IMR-90 (cell line): ENCODE measurements around the gene ZFHX3. TPM values are rescaled to one million over a fixed set of nuclear protein-coding genes. Genes with fewer than 3 reads are reported as not detected.

Experiments
- ATAC-seq: fragments of 200-7000 bp; cut with Tn5 transposase; 2 replicates; pipeline ENCODE4 v1.9.1; 2020; ENCODE audit warnings: low read depth, mild to moderate bottlenecking, moderate library complexity
- BruUV-seq: library from RNA; stranded (reverse); fragments of 400-500 nt; replicated peaks from 2 replicates; lab custom pipeline; 2021; lab: Mats Ljungman, UMichigan
- CTCF ChIA-PET: fragments of 300-600 bp; formaldehyde crosslinking; extraction: SDS; loops from one replicate; lab custom pipeline; 2021; ENCODE audit warnings: antibody characterized with exemption; lab: Yijun Ruan, JAX
- POLR2A ChIA-PET: fragments of 300-600 bp; sonication (Branson Sonifier 250); formaldehyde crosslinking; loops from one replicate; lab custom pipeline; 2022; ENCODE audit warnings: antibody characterized with exemption; ENCODE audit not compliant: unreplicated experiment; lab: Charles Lee
- DNase-seq: peaks from one replicate; pipeline ENCODE4 v3.0.0; 2013
- H2AFZ ChIP-seq: replicated peaks from 2 replicates; pipeline ENCODE3; 2013; ENCODE audit warnings: low read length, mild to moderate bottlenecking; ENCODE audit not compliant: poor library complexity
- H2AK5ac ChIP-seq: 2 replicates; pipeline ENCODE4 v1.6.1; 2013; ENCODE audit warnings: low read depth, low read length, inconsistent platforms
- H2AK9ac ChIP-seq: replicated peaks from 2 replicates; pipeline ENCODE3; 2013; ENCODE audit warnings: mild to moderate bottlenecking, low read depth, low read length, moderate library complexity; ENCODE audit not compliant: poor library complexity
- H2BK120ac ChIP-seq: 2 replicates; pipeline ENCODE4 v1.6.1; 2013; ENCODE audit warnings: low read depth, low read length, inconsistent platforms
- H2BK15ac ChIP-seq: 3 replicates; pipeline ENCODE4 v1.6.1; 2013; ENCODE audit warnings: low read depth, low read length, inconsistent platforms
- H2BK20ac ChIP-seq: 2 replicates; pipeline ENCODE4 v1.6.1; 2013; ENCODE audit warnings: low read depth, mild to moderate bottlenecking, inconsistent platforms, low read length, moderate library complexity
- H2BK5ac ChIP-seq: 2 replicates; pipeline ENCODE4 v1.6.1; 2013; ENCODE audit warnings: mild to moderate bottlenecking, low read depth, low read length, inconsistent platforms; ENCODE audit not compliant: poor library complexity, severe bottlenecking
- H3K14ac ChIP-seq: replicated peaks from 2 replicates; pipeline ENCODE4 v1.6.1; 2013; ENCODE audit warnings: low read depth, low read length, inconsistent platforms
- H3K18ac ChIP-seq: 2 replicates; pipeline ENCODE4 v1.6.1; 2013; ENCODE audit warnings: low read depth, low read length, control low read depth
- H3K23ac ChIP-seq: 2 replicates; pipeline ENCODE4 v1.6.1; 2013; ENCODE audit warnings: low read depth, low read length, inconsistent platforms
- H3K27ac ChIP-seq: 2 replicates; pipeline ENCODE4 v1.5.1; 2013; ENCODE audit warnings: mild to moderate bottlenecking, control low read depth, low read length; ENCODE audit not compliant: insufficient read depth
- H3K27me3 ChIP-seq: 2 replicates; pipeline ENCODE4 v1.6.1; 2013; ENCODE audit warnings: low read length; ENCODE audit not compliant: control insufficient read depth, insufficient read depth
- H3K36me3 ChIP-seq: 2 replicates; pipeline ENCODE4 v1.6.1; 2013; ENCODE audit warnings: low read length, mixed read lengths; ENCODE audit not compliant: control insufficient read depth, insufficient read depth
- H3K4ac ChIP-seq: 2 replicates; pipeline ENCODE4 v1.6.1; 2013; ENCODE audit warnings: low read depth, low read length, inconsistent platforms
- H3K4me1 ChIP-seq: 2 replicates; pipeline ENCODE4 v1.6.1; 2013; ENCODE audit warnings: low read length, mixed read lengths; ENCODE audit not compliant: control insufficient read depth, insufficient read depth
- H3K4me2 ChIP-seq: 2 replicates; pipeline ENCODE4 v1.6.1; 2013; ENCODE audit warnings: low read depth, mild to moderate bottlenecking, control low read depth, low read length, moderate library complexity
- H3K4me3 ChIP-seq: 2 replicates; pipeline ENCODE4 v1.5.1; 2013; ENCODE audit warnings: low read depth, mild to moderate bottlenecking, control low read depth, low read length, moderate library complexity; ENCODE audit not compliant: insufficient read depth
- H3K56ac ChIP-seq: 2 replicates; pipeline ENCODE4 v1.6.1; 2013; ENCODE audit warnings: low read length, inconsistent platforms; ENCODE audit not compliant: insufficient read depth; ENCODE audit errors: extremely low read depth
- H3K79me1 ChIP-seq, 2 experiments: 2 replicates each; pipeline ENCODE4 v1.6.1; 2013; ENCODE audit warnings: low read length in 2 of 2, inconsistent platforms in 1 of 2, low read depth in 1 of 2
- H3K9ac ChIP-seq: 2 replicates; pipeline ENCODE4 v1.6.1; 2013; ENCODE audit warnings: low read depth, low read length, control low read depth
- H3K9me1 ChIP-seq: 2 replicates; pipeline ENCODE4 v1.6.1; 2013; ENCODE audit warnings: low read length, inconsistent platforms; ENCODE audit not compliant: insufficient read depth
- H3K9me3 ChIP-seq: 2 replicates; pipeline ENCODE4 v1.6.1; 2013; ENCODE audit warnings: low read length; ENCODE audit not compliant: control insufficient read depth, insufficient read depth
- H4K20me1 ChIP-seq: 2 replicates; pipeline ENCODE4 v1.6.1; 2013; ENCODE audit warnings: low read length, inconsistent platforms; ENCODE audit not compliant: insufficient read depth
- H4K5ac ChIP-seq: 2 replicates; pipeline ENCODE4 v1.6.1; 2013; ENCODE audit warnings: mild to moderate bottlenecking, low read depth, low read length, control low read depth
- H4K8ac ChIP-seq, 2 experiments: 2 replicates each; pipeline ENCODE4 v1.6.1; 2013; ENCODE audit warnings: low read depth in 2 of 2, low read length in 2 of 2, control low read depth in 1 of 2, inconsistent platforms in 1 of 2
- H4K91ac ChIP-seq: 2 replicates; pipeline ENCODE4 v1.6.1; 2013; ENCODE audit warnings: low read depth, low read length, inconsistent platforms; ENCODE audit not compliant: insufficient read depth
- FOS ChIP-seq: fragments of 150-350 bp; IDR thresholded peaks from 2 replicates; pipeline ENCODE4 v1.6.1; 2016; ENCODE audit warnings: low read depth, low read length
- MAFK ChIP-seq: IDR thresholded peaks from 2 replicates; pipeline ENCODE4 v1.6.1; 2012; ENCODE audit warnings: low read depth, low read length, improper control_type of control experiment
- NFE2L2 ChIP-seq: fragments of 150-350 bp; IDR thresholded peaks from 2 replicates; pipeline ENCODE4 v1.6.1; 2016; ENCODE audit warnings: low read depth, mild to moderate bottlenecking, low read length
- RAD21 ChIP-seq: IDR thresholded peaks from 2 replicates; pipeline ENCODE4 v1.6.1; 2012; ENCODE audit warnings: low read length, improper control_type of control experiment
- RCOR1 ChIP-seq: IDR thresholded peaks from 2 replicates; pipeline ENCODE4 v1.6.1; 2012; ENCODE audit warnings: mild to moderate bottlenecking, low read length, improper control_type of control experiment; ENCODE audit not compliant: insufficient replicate concordance
- RFX5 ChIP-seq: IDR thresholded peaks from 2 replicates; pipeline ENCODE4 v1.8.0; 2012; ENCODE audit warnings: low read depth, mild to moderate bottlenecking, low read length, moderate library complexity
- WGBS, 2 experiments: methylation state at CpG; one replicate each; pipeline versions ENCODE4 v1.1.5 to v1.1.7; 2013; ENCODE audit warnings: missing lambda C conversion rate in 2 of 2; ENCODE audit not compliant: insufficient read length in 1 of 2; ENCODE audit errors: extremely low coverage in 2 of 2; 5-methylcytosine and 5-hydroxymethylcytosine counted together
- dilution Hi-C: fragments of 300-500 bp; cut with HindIII; formaldehyde crosslinking; loops from one replicate; pipeline ENCODE4 v1.14.3; 2018; ENCODE audit warnings: low sequenced_read_pairs; ENCODE audit not compliant: unreplicated experiment
- in situ Hi-C: fragments of 300-500 bp; cut with MboI; formaldehyde crosslinking; loops from 3 replicates; pipeline ENCODE4 v1.14.3; 2019; ENCODE audit warnings: low sequenced_read_pairs, inconsistent platforms, mixed read lengths
- intact Hi-C: fragments of 100-400 bp; cut with micrococcal nuclease; formaldehyde crosslinking; loops from 2 replicates; pipeline ENCODE4 v1.10.0; 2022
- polyA plus RNA-seq, 3 experiments: library from polyadenylated mRNA; depleted of rRNA; stranded (reverse); fragments of >200 nt; gene quantifications; 2 replicates each; pipeline ENCODE4 v1.2.3, GENCODE V29; 2012; ENCODE audit warnings: low replicate concordance in 1 of 3
- total RNA-seq: library from RNA; depleted of rRNA; stranded (reverse); fragments of >200 nt; gene quantifications from 2 replicates; pipeline ENCODE4 v1.2.3, GENCODE V29; 2012

Gene ZFHX3
- total and polyA plus RNA-seq, 2 of the 4 experiments (the other 2 are of a cell fraction), result 1.4 to 1.7 TPM

GRCh38 chr16:72805486-72805885 lies 242.4 kb downstream of the ZFHX3 start:
- H2BK120ac ChIP-seq, result no peak overlapping the region
- H3K27ac ChIP-seq, result no peak overlapping the region
- ChIA-PET POLR2A (interaction anchor here (0.5 kb wide), 1 partner anchor 255 kb away, joined by 3 read pairs; no protein-coding TSS in a partner anchor), CTCF (no interaction called here)
- no peak overlapping the region for H3K18ac ChIP-seq
- no peaks in the 10 kb centered on the region; the same call in 1 of the 2 replicates for H3K4me1 ChIP-seq
- H3K23ac ChIP-seq, result no peak overlapping the region
- in situ Hi-C loops (no loop called here), intact Hi-C loops (no loop called here), dilution Hi-C loops (no loop called here)
- H3K4me2 ChIP-seq, result no peak overlapping the region
- DNase-seq, result no peak
- no peak overlapping the region for H3K56ac ChIP-seq
- no peak for TF ChIP-seq MAFK
- no peak for TF ChIP-seq NFE2L2
- no peak for TF ChIP-seq RCOR1
- TF ChIP-seq RAD21, result no peak
- TF ChIP-seq FOS, result no peak
- no peak for TF ChIP-seq RFX5
- H2AK9ac ChIP-seq, result no peak overlapping the region
- H4K5ac ChIP-seq, result no peak overlapping the region
- H3K9me3 ChIP-seq, result no peaks in the 10 kb centered on the region
- 100% methylated on average over 1 of the region's 3 CpGs; no CpG with 5 or more reads in 1 of the 2 experiments for WGBS, 2 experiments
- no peak overlapping the region for H3K4ac ChIP-seq
- no peak overlapping the region for H3K9ac ChIP-seq
- H3K9me1 ChIP-seq, result no peaks in the 10 kb centered on the region
- peaks cover 2 to 3% of the 10 kb centered on the region in 2 experiments; a peak in 1 of 4 replicates for H3K79me1 ChIP-seq
- BruUV-seq, result no TSS peak
- peaks cover 5% of the 10 kb centered on the region; the same call in 1 of the 2 replicates for H3K36me3 ChIP-seq
- no peaks in the 10 kb centered on the region for H3K27me3 ChIP-seq
- no peak overlapping the region for H2AK5ac ChIP-seq
- no peaks in the 10 kb centered on the region for H4K20me1 ChIP-seq
- no peak overlapping the region for H2AFZ ChIP-seq
- ATAC-seq, result no peak
- no peak overlapping the region for H3K4me3 ChIP-seq
- no peak overlapping the region for H2BK15ac ChIP-seq
- H3K14ac ChIP-seq, result no peak overlapping the region
- no peak overlapping the region for H2BK20ac ChIP-seq
- H4K8ac ChIP-seq, result no peak overlapping the region
- no peak overlapping the region for H4K91ac ChIP-seq
- H2BK5ac ChIP-seq, result no peak overlapping the region
